GM12872 (cell line): ENCODE data around the gene FNDC3B.

Experiments used
- CTCF ChIP-seq: IDR thresholded peaks from 3 replicates; pipeline ENCODE4 v1.5.1; 2011; ENCODE audit warnings: low read depth, mild to moderate bottlenecking, low read length, moderate library complexity; ENCODE audit not compliant: insufficient read depth

FNDC3B gene

GRCh38 chr3:172270557-172271166, 231.3 kb downstream of the FNDC3B start:
- no peak for TF ChIP-seq CTCF

GRCh38 chr3:172271386-172271976, 232.1 kb downstream of the FNDC3B start:
- TF ChIP-seq CTCF: no peak

- TF ChIP-seq CTCF: no peak
These were observed 233.3 kb downstream of the FNDC3B start for GRCh38 chr3:172272698-172273097.

- TF ChIP-seq CTCF: no peak
These were observed 234.0 kb downstream of the FNDC3B start for GRCh38 chr3:172273378-172273777.

GRCh38 chr3:172274906-172275305, 235.5 kb downstream of the FNDC3B start:
- no peak for TF ChIP-seq CTCF

- no peak for TF ChIP-seq CTCF
These were observed 236.2 kb downstream of the FNDC3B start for GRCh38 chr3:172275586-172275985.

- peak; percentile 15; the same call in 1 of the 3 replicates for TF ChIP-seq CTCF
These were observed 236.7 kb downstream of the FNDC3B start for GRCh38 chr3:172276103-172276502.
